BLaER1 treated with 17β-estradiol and CSF1 and Interleukin-3, amounts not matched to agents 10 nM and 100 nM (cell line): Measurements from ENCODE around the gene AGAP1.
A peak's percentile ranks its signal among the peaks of the same experiment; 100 is the strongest.

Experiments used
- H3K27ac ChIP-seq, 11 experiments: shearing (Covaris generic); formaldehyde crosslinking; 2 replicates each; pipeline ENCODE4 v1.8.1; 2022
- H3K27me3 ChIP-seq, 11 experiments: shearing (Covaris generic); formaldehyde crosslinking; 2 replicates each; pipeline ENCODE4 v1.8.1; 2022
- H3K36me3 ChIP-seq, 11 experiments: shearing (Covaris generic); formaldehyde crosslinking; 2 replicates each; pipeline ENCODE4 v1.8.1; 2022
- H3K4me1 ChIP-seq, 10 experiments: shearing (Covaris generic); formaldehyde crosslinking; 2 replicates each; pipeline ENCODE4 v1.8.1; 2022
- H3K4me2 ChIP-seq, 11 experiments: shearing (Covaris generic); formaldehyde crosslinking; 2 replicates each; pipeline ENCODE4 v1.8.1; 2022
- H3K4me3 ChIP-seq, 10 experiments: shearing (Covaris generic); formaldehyde crosslinking; 2 replicates each; pipeline ENCODE4 v1.8.1; 2022
- H3K9ac ChIP-seq, 11 experiments: shearing (Covaris generic); formaldehyde crosslinking; 2 replicates each; pipeline ENCODE4 v1.8.1; 2022
- H3K9me3 ChIP-seq, 11 experiments: shearing (Covaris generic); formaldehyde crosslinking; replicated peaks in 1 of 11; 2 replicates each; pipeline ENCODE4 v1.8.1; 2022
- H4K20me1 ChIP-seq, 11 experiments: shearing (Covaris generic); formaldehyde crosslinking; 2 replicates each; pipeline ENCODE4 v1.8.1; 2022
- Cebpa-rat ChIP-seq, 11 experiments: shearing (Covaris generic); IDR thresholded peaks; 2 replicates each; pipeline ENCODE4 v1.8.1; 2022

The AGAP1 gene

DNA sequence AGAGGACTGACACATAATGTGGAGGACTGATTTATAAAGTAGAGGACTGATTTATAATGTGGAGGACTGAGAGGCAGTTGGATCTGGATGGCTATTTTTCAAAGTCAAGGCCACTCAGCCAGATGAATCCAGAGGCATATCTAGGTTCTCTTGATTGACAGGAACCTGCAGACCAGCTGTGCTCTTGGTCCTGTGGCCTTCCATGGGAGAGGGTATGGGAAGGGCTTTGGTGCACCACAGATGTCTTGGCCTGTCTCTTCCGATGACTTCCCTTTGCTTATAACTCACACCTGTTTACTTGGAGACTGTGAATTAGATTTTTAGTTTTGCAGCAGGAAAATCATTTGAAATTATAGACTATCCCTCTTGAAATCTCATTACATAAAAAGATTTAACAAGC, 32.3 kb downstream of the AGAP1 start:
- Histone ChIP-seq H3K9me3 (peaks cover 0 to 16% (median 7%) of the 10 kb centered on the region in 11 experiments; a peak in 7 of 22 replicates), H3K27me3 (no peaks in the 10 kb centered on the region), H3K36me3 (no peaks in the 10 kb centered on the region), H3K27ac (no peak overlapping the region), H3K9ac (no peak overlapping the region), H3K4me1 (peaks cover 0 to 10% (median 5%) of the 10 kb centered on the region in 10 experiments; a peak in 4 of 20 replicates), H3K4me2 (no peak overlapping the region), H4K20me1 (peaks cover 10 to 72% (median 48%) of the 10 kb centered on the region in 11 experiments; a peak in 19 of 22 replicates), H3K4me3 (no peak overlapping the region)
- no peak for TF ChIP-seq Cebpa-rat (IDR thresholded peaks at IDR 0.05)

DNA sequence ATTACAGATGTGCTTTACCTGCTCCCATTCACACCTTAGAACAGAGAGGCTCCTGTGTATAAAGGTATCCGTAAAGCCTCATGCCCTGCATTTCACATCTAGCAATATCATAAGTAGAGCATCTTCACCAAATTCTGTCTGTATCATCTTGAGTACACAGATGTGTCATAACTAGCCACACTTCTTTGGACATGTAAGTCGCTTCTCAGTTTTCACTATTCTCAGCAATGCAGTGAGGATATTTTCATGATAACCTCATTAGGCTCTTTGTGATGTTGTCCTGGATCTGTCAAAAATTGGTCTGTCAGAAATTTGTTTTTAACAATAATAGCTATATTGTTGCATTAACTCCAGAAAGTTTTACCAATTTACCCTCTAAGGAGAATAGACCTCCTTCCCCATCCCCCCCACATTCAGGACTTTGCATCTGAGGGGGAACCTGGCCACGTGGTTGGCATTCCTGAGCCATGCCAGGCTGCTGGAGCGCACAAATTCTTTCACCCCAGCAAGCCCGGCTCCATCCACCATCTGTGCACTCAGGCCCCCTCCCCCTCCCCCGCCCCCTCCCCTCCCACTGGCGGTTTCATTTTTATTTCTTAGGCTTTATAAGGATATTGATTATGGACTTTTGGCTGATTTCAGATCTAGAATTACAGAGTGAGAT, 34.1 kb downstream of the AGAP1 start:
- Histone ChIP-seq H3K27ac (no peak overlapping the region), H3K9me3 (peaks cover 0 to 16% (median 7%) of the 10 kb centered on the region in 11 experiments; a peak in 7 of 22 replicates), H3K27me3 (no peaks in the 10 kb centered on the region), H3K36me3 (no peaks in the 10 kb centered on the region), H4K20me1 (peaks cover 10 to 63% (median 52%) of the 10 kb centered on the region in 11 experiments; a peak in 18 of 22 replicates), H3K9ac (no peak overlapping the region), H3K4me2 (no peak overlapping the region), H3K4me3 (no peak overlapping the region), H3K4me1 (peaks cover 0 to 11% (median 2%) of the 10 kb centered on the region in 10 experiments; a peak in 8 of 20 replicates)
- TF ChIP-seq Cebpa-rat (IDR thresholded peaks at IDR 0.05), result no peak

DNA sequence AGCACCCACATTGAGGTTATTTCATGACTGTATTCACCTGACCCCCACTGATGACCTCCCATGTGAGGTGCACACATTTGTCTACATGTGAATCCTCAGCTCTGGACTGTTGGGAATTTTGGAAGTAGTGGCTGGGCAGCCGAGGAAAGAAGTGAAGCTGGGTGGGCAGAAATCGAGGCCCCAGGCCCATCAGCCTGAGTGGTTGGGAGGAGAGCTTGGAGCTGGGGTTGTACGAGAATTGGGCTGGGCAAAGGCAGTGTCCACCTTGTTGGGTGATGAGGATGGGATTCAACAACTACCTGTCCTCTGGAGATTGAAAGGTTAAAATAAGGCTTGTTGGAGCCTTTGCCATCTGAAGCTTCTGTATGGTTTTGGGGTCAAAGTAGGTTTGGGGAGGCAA, 35.8 kb downstream of the AGAP1 start:
- peaks cover 6 to 26% (median 15%) of the 10 kb centered on the region in 10 experiments for H3K4me1 ChIP-seq
- peaks cover 0 to 16% (median 7%) of the 10 kb centered on the region in 11 experiments; a peak in 7 of 22 replicates for H3K9me3 ChIP-seq
- H4K20me1 ChIP-seq, result peaks cover 4 to 64% (median 46%) of the 10 kb centered on the region in 11 experiments; a peak in 19 of 22 replicates
- no peak overlapping the region for H3K9ac ChIP-seq
- no peak overlapping the region for H3K4me3 ChIP-seq
- H3K36me3 ChIP-seq, result no peaks in the 10 kb centered on the region
- no peak overlapping the region for H3K27ac ChIP-seq
- H3K4me2 ChIP-seq, result no peak overlapping the region
- TF ChIP-seq Cebpa-rat (IDR thresholded peaks at IDR 0.05), result no peak
- H3K27me3 ChIP-seq, result peaks cover 0 to under 1% (median 0%) of the 10 kb centered on the region in 11 experiments; a peak in 2 of 22 replicates

DNA sequence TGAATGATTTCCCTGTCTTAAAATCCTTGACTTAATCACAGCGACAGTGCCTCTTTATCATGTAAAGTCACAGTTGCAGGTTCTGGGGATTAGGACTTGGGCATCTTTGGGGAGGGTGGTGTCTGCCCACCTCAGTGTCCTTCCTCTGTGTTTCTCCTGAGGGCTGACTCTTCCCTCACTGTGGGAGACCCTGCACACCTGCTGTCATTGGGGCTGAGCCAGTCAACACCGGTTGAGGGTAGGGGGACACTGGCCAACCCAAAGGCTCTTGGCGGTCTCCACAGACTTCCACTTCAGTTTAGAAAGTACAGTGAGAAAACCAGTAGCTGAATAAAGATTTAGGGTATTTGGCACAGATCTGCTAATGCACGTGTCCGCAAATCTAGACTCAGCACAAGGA, 36.9 kb downstream of the AGAP1 start:
- Histone ChIP-seq H3K36me3 (no peaks in the 10 kb centered on the region), H3K9ac (no peak overlapping the region), H3K4me1 (peaks cover 18 to 37% (median 26%) of the 10 kb centered on the region in 10 experiments), H3K9me3 (peaks cover 0 to 16% (median 7%) of the 10 kb centered on the region in 11 experiments; a peak in 7 of 22 replicates), H3K27ac (no peak overlapping the region), H3K4me3 (no peak overlapping the region), H4K20me1 (peaks cover 10 to 75% (median 57%) of the 10 kb centered on the region in 11 experiments; a peak in 20 of 22 replicates), H3K27me3 (peaks cover 0 to 11% (median 0%) of the 10 kb centered on the region in 11 experiments; a peak in 4 of 22 replicates), H3K4me2 (no peak overlapping the region)
- TF ChIP-seq Cebpa-rat (IDR thresholded peaks at IDR 0.05), result no peak

DNA sequence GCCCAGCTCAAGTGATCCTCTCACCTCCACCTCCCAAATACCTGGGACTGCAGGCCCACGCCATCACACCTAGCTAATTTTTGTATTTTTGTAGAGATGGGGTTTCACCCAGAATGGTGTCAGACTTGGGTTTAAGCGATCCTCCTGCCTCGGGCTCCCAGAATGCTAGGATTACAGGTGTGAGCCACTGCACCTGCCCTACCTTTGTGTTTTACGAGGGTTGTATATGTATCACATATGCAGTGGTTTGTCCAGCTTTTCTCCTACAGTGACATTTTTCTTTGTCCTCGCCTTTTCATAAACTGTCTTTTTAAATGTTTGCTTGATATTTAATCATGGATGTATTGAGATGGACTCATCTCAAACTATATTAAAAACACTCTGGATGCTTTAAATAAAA, 38.5 kb downstream of the AGAP1 start:
- Histone ChIP-seq H3K36me3 (no peaks in the 10 kb centered on the region), H3K4me3 (no peak overlapping the region), H3K4me1 (peaks cover 19 to 52% (median 29%) of the 10 kb centered on the region in 10 experiments), H3K9me3 (peaks cover 0 to 16% (median 7%) of the 10 kb centered on the region in 11 experiments; a peak in 7 of 22 replicates), H3K9ac (no peak overlapping the region), H3K27me3 (peaks cover 0 to 12% (median 0%) of the 10 kb centered on the region in 11 experiments; a peak in 4 of 22 replicates), H3K27ac (no peak overlapping the region), H3K4me2 (no peak overlapping the region), H4K20me1 (peaks cover 16 to 72% (median 61%) of the 10 kb centered on the region in 11 experiments; a peak in 21 of 22 replicates)
- no peak for TF ChIP-seq Cebpa-rat (IDR thresholded peaks at IDR 0.05)

DNA sequence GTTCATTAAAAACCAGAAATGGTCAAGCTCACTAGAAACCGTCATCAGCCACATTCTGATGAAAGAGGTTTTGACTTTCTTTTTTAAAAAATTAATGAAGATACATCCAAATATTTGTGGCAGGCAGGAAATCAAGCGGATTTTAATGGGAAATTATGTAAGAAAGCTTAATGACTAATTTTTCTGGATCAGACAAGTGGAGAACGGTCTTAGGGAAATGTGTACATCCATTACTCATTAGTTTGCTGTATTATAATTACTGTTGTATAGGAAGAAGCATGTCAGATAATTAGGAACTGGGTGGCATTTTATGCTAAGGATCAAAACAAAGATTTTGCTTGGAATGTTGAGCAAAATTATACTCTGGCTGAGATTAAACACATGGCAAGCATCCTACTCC, 39.4 kb downstream of the AGAP1 start:
- no peak overlapping the region for H3K4me3 ChIP-seq
- H4K20me1 ChIP-seq, result peaks cover 18 to 74% (median 66%) of the 10 kb centered on the region in 11 experiments; a peak in 21 of 22 replicates

DNA sequence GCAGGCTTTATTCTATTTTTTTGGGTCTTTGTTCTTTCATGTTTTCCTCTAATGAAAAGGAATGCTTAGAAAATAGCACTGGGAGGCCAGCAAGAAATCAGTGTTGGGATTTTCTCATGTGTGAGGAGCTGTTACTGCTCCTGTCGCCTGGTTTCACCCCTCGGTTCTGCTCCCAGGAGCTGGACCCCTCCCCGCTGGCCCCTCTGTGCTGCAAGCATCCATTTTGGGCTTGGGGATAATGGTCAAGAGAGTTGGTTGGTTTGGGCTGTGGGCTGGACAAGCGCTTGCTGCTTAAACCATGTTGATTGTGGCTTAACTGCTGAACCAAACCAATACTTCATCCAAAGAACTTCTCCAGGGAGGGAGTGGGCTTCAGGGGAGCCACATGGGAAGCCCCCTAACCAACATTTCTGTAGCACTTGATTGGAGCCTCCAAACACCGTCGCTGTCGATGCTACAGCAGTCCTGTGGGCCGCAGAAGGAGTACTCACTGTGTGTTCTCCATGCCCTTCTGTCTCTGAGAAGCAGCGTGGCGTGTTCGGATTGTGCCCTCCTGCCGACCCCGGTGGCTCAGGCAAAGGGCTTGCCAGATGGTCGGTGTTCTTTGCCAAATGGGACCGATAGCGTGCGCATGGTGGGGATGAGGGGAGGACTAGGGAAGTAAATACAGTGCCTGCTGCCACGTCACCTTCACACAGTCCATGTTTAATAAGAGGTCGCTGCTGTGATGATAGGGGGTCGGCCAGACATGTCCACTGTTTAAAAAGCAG, 40.0 kb downstream of the AGAP1 start:
- peaks cover 0 to 12% (median 0%) of the 10 kb centered on the region in 11 experiments; a peak in 4 of 22 replicates for H3K27me3 ChIP-seq
- H3K9ac ChIP-seq, result peak overlapping the region in 2 of 11 experiments; percentile 5 to 18; a peak in 1 of 22 replicates
- peak overlapping the region in 6 of 11 experiments; percentile 11 to 53 (median 46); a peak in 10 of 22 replicates for H3K27ac ChIP-seq
- no peaks in the 10 kb centered on the region for H3K36me3 ChIP-seq
- peaks cover 19 to 52% (median 29%) of the 10 kb centered on the region in 10 experiments for H3K4me1 ChIP-seq
- H3K4me2 ChIP-seq, result peak overlapping the region; percentile 76 to 99 (median 90); a peak in 21 of 22 replicates
- peaks cover 23 to 78% (median 67%) of the 10 kb centered on the region in 11 experiments; a peak in 21 of 22 replicates for H4K20me1 ChIP-seq
- H3K9me3 ChIP-seq, result peaks cover 0 to 16% (median 7%) of the 10 kb centered on the region in 11 experiments; a peak in 7 of 22 replicates
- no peak overlapping the region for H3K4me3 ChIP-seq
- TF ChIP-seq Cebpa-rat (IDR thresholded peaks at IDR 0.05), result no peak

More for the DNA sequence above, 39.4 kb downstream of the AGAP1 start:
- Histone ChIP-seq H3K9ac (no peak overlapping the region), H3K27me3 (peaks cover 0 to 12% (median 0%) of the 10 kb centered on the region in 11 experiments; a peak in 4 of 22 replicates), H3K4me1 (peaks cover 19 to 57% (median 29%) of the 10 kb centered on the region in 10 experiments), H3K27ac (peak overlapping the region in 2 of 11 experiments; percentile 42 to 53; a peak in 1 of 22 replicates), H3K4me2 (peak overlapping the region in 7 of 11 experiments; percentile 89 to 99 (median 94); a peak in 10 of 22 replicates), H3K9me3 (peaks cover 0 to 16% (median 7%) of the 10 kb centered on the region in 11 experiments; a peak in 7 of 22 replicates), H3K36me3 (no peaks in the 10 kb centered on the region)
- no peak for TF ChIP-seq Cebpa-rat (IDR thresholded peaks at IDR 0.05)

DNA sequence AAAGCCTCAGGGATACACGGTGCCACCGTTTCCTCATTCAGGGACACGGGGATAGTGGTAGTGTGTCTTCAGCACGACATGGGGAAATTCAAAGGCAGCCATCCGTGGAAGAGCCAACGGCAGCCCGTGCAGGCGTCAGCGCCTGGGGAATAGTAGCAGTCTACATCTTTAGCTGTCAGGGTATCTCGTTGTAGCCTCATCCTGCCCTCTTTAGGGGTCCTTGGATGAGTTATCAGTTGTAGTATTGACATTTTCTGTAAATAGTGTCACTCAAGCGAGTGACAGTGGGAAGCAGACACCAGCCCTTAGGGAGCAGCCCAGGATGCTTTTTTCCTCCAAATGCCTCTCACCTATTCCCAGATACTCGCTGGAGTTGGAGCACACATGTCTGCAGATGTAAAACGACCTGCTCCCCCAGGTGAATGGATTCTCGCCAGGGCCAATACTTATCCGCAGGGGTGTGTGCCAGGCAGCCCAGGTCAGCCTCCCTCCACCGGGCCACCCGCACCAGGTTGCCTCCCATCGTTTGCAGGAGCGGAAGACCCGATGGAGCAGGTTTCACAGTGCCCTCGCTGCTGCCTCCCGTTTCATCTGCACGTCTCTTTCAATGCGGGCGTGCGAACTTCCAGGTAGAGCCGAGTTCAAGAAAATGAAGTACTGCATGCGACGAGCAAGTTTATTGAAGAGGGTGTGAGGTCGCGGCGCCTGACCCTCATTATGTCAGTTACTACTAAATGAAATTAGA, 41.0 kb downstream of the AGAP1 start:
- peaks cover 28 to 83% (median 68%) of the 10 kb centered on the region in 11 experiments; a peak in 21 of 22 replicates for H4K20me1 ChIP-seq
- H3K9me3 ChIP-seq, result peaks cover 0 to 10% (median 7%) of the 10 kb centered on the region in 11 experiments; a peak in 7 of 22 replicates
- H3K4me3 ChIP-seq, result peak overlapping the region; percentile 30 to 45 (median 34); a peak in 16 of 20 replicates
- peak in 1 of 11 experiments; percentile 31; a peak in 1 of 22 replicates for TF ChIP-seq Cebpa-rat (IDR thresholded peaks at IDR 0.05)
- peaks cover 19 to 60% (median 29%) of the 10 kb centered on the region in 10 experiments for H3K4me1 ChIP-seq
- peaks cover 0 to 12% (median 0%) of the 10 kb centered on the region in 11 experiments; a peak in 4 of 22 replicates for H3K27me3 ChIP-seq
- H3K9ac ChIP-seq, result peak overlapping the region in 8 of 11 experiments; percentile 10 to 71 (median 56); a peak in 11 of 22 replicates
- H3K4me2 ChIP-seq, result peak overlapping the region; percentile 76 to 99 (median 90)
- H3K36me3 ChIP-seq, result no peaks in the 10 kb centered on the region
- H3K27ac ChIP-seq, result peak overlapping the region in 7 of 11 experiments; percentile 11 to 78 (median 68); a peak in 13 of 22 replicates
